GM04504 (cell line): Measurements from ENCODE around the gene KSR2.
"Not testable (repeated sequence)": the region's sequence is repeated elsewhere in the genome, so short reads cannot be mapped to it uniquely, and the experiment has no call there.

Experiments used
- DNase-seq: peaks from one replicate; pipeline ENCODE4 v3.0.0-alpha.2; 2012; ENCODE audit warnings: low read depth

KSR2 gene

DNA sequence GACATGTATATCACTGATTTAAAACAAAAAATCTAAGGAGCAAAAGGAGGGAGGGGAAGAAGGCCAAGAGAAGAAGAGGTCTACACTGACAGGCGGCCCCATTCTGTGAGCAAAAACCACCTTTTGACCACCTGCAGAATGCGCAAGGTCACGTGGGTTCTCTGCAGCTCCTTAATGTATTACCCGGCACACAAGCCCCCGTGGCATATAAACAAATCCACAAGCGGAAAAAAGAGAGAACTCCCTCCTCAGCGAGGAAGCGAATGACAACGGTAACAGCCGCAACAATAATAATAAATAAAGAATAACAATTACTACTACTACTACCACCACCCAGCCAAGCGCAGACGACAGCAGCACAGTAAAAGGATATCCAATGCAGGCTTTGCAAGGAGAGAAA lies 1.3 kb downstream of the KSR2 start:
- DNase-seq = no peak

GRCh38 chr12:117967043-117967442 lies 1.7 kb downstream of the KSR2 start:
- DNase-seq = no peak

DNA sequence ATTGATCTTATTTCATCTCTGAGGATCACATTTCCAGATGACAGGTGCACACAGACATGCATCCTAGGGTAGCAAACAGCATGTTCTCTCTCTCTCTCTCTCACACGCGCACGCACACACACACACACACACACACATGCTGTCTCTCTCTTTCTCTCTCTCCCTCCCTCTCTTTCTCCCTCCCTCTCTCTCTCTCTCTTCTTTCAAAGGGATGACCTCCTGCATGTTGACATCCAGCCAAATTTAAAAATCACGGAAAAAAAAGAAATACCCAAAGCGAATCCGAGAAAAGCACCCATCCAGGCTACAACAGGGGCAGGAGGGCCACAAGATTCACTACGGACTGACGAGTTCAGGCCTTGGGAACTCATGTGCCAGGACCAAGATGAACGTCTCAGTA lies 2.3 kb downstream of the KSR2 start:
- no peak for DNase-seq

- no peak for DNase-seq
Measured at GRCh38 chr12:117963836-117964235, 5.0 kb downstream of the KSR2 start.

DNA sequence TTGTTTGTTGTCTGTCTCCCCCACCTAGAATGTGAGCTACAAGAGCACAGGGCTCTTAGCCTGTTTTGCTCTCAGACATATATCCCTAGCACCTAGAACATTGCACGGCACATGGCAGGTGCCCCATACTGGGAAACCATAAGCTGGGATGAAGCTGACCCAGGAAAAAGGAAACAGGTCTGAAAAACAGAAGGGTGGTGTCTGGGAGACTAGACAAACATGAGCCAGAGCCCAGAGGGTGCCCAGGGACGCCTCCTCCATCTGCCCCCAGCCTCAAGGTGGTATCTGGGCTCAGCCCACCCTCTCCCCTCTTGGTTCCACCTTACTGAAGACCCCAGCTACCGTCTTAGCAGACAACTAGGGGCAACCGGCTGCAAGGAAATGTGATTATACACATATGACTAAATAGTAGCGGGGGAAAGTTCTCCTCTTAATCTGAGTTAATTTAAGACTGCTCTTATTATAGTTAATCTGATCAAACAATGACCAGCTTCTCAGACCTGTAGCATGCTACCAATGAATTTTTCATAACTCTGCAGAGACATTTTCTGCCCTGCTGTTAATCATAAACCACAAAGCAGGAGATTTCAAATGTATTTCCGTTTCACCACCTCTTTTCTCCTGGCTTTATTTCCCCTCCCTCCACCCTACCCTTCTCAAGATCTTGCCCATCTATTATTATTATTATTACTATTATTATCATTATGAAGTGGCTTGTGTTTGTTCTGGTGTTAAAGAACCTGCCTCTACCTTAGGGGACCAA lies 31.9 kb downstream of the KSR2 start:
- DNase-seq = no peak

DNA sequence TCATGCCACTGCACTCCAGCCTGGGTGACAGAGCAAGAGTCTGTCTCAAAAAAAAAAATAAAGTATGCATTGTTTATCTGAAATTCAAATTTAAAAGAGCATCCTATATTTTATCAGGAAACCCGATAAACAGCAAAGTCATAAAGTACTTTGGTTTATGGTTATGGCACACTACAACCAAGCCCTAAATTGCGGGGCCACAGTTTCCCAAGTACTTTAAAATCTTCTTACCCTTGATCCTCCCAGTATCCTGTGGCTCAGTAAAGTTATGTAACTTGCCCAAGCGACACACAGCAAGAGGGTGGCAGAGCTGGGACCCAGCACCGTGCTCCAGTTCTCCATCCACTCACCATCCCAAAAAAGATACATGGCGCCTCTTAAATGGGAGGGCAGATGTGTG lies 35.2 kb downstream of the KSR2 start:
- DNase-seq = no peak

DNA sequence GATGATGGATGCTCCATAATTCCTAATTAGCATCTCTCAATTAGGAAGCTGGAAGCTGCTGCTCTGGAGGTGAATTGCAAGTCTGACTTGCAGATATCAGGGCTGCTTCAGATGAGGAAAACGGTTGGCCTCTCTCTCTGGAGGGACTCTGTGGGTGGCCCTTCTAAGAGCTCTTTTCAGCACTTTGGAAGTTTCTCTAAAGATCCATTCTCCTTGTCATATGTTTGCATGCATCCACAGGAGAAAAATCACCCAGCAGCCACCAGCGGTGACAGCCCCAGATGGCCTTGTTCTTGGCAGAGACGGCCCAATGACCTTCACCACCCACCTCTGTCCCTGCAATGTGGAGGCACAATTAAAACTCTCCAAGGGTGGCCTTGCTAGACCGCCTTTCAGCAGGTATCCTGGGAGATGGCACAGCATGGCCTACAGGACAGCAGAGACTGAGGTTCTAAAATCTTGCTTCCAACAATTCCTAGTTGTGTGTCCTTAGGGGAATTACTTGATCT lies 42.3 kb downstream of the KSR2 start:
- DNase-seq = no peak

- DNase-seq = no peak
Measured at GRCh38 chr12:117921929-117922777, 46.6 kb downstream of the KSR2 start.

GRCh38 chr12:117919479-117919878 lies 49.3 kb downstream of the KSR2 start:
- no peak for DNase-seq

- no peak for DNase-seq
Measured at GRCh38 chr12:117914686-117915085, 54.1 kb downstream of the KSR2 start.

DNA sequence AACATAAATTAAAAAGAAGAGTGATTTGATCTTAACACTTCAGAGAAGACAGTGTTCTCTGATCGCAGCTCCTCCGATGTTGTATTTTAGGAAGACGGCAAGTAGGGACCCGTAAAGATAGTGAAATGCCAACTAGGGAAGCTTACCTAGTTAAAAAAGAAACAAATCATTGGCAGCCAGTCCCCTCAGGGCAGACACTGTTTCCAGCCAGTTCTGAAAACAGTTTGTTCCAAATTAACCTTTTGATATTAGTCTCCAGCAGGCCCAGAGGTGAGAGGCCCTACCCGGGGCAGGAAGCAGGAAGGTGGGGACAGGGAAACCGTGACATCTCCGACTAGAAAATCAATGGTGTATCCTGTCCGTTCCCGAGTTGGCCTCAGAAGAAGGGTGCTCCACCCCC lies 56.0 kb downstream of the KSR2 start:
- no peak for DNase-seq

DNA sequence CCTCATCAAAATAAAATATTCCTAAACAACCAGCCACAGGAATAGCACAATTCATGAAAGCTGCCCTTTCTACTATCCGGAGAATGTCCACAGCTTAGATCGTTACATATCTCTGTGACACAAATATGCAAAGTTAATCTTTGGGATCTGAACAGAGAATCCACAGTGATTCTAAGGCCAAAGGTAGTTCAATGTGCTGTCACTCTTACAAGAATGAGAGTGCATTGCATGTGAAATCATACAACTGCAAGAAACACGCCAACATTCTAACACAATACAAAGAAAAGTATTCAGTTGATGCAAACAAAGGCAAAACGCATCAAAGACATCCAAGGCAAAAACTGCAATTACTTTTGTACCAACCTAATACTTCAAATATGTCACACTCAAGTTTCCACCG lies 60.4 kb downstream of the KSR2 start:
- no peak for DNase-seq

- no peak for DNase-seq
Measured at GRCh38 chr12:117907108-117907689, 61.6 kb downstream of the KSR2 start.

GRCh38 chr12:117904051-117904450 lies 64.7 kb downstream of the KSR2 start:
- no peak for DNase-seq

GRCh38 chr12:117903110-117903840 lies 65.5 kb downstream of the KSR2 start:
- DNase-seq = no peak

DNA sequence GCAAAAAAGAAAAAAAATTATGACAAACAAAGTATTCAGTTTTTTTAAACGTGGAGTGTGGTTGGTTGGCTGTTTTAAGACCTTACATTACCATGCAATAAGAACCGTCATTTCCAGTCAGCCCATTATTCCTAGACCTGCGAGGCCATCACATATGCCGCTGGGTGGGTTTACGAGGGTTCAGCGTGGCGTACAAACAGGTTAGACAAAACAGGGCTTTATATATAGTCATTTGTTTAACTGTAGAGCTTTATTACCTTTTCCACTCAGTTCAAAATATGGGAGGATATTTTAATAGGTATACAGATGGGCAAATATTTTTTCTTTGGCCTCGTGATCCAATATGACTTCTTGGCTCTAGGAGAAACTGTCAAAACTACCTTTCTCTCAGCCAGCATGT lies 67.2 kb downstream of the KSR2 start:
- DNase-seq = no peak

DNA sequence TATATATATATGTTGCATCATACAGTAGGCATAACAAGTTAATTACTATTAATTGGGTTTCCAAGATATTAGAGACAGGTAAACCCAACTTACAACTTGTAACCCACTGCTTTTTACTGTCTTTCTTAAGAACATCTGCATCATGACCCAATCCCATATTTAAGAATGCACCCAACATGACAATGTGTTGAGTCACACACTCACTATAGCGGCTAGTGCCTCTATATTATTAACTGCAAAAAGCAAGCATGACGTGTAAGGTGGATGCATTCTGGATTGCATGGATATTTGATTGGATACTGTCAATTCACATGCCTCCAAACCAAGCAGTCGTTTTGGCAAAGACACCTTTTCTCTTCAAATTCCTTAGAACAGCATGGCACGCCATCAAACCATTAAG lies 68.2 kb downstream of the KSR2 start:
- no peak for DNase-seq

DNA sequence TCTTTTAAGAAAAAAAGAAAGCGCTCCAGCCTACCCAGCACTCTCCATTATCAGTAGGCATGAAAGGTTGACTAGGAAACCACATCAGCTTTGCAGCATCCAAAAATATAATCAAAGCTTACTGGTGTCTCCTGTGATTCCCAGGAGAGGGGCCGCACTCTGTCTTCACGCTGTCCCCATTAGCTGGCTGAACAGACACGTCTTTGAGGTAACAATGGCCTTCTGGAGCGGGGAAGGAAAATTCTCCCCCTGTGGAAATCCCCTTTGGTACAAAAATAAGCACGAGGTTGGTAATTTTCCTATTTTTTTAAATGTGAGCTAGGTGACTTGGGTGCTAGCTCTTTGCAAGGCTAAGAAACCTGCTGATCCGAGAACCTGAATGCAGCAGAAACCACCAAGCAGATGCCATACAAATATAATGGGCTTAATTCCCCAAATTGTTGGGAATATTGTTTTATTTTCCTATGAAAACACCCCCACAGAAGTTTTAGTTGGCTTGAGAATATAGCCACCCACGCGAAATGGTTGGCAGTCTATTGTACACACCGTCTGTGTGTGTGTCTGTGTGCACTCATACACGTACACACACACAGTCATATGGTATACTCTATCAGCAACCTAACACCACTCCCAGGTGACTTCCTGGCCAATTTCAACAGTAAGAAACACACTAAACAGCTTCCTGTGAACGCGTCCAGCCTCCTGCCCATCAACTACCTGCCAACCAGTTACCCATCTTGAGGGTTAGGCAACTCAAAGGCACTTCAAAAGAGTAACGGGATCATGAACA lies 71.2 kb downstream of the KSR2 start:
- no peak for DNase-seq

GRCh38 chr12:117896009-117896408 lies 72.8 kb downstream of the KSR2 start:
- no peak for DNase-seq

GRCh38 chr12:117892441-117892840 lies 76.3 kb downstream of the KSR2 start:
- no peak for DNase-seq

DNA sequence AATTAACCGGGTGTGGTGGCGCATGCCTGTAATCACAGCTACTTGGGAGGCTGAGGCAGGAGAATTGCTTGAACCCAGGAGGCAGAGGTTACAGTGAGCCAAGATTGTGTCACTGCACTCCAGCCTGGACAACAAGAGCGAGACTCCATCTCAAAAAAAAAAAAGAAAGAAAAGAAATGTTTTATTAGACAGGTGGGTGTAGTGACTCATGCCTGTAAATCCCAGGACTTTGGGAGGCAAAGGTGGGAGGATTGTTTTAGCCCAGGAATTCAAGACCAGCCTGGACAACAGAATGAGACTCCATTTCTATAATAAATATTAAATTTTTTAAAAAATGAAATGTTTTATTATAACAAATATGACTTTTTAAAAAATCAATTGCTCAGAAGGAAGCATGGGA lies 77.5 kb downstream of the KSR2 start:
- DNase-seq = not testable (repeated sequence)
